Pancreas (tissue), 10 donors: ENCODE results near the gene FAM20C. TPM values are rescaled to one million over a fixed set of nuclear protein-coding genes. Genes with fewer than 3 reads are reported as not detected.
"Not testable (repeated sequence)": the region's sequence is repeated elsewhere in the genome, so short reads cannot be mapped to it uniquely, and the experiment has no call there.

Experiments
- ATAC-seq, 4 donors: fragments of 200-7000 bp; cut with Tn5 transposase; one replicate each; pipeline versions ENCODE4 v1.8.0 to v1.9.1; 2020; ENCODE audit warnings: mild to moderate bottlenecking in 4 of 4, moderate library complexity in 4 of 4
- DNase-seq, 6 donors: peaks; one replicate each; pipeline ENCODE4 v3.0.0-alpha.2; 2020
- FAIRE-seq: peaks from 2 replicates; lab custom pipeline; 2012; peaks lifted over from hg19 to GRCh38; lab: Jason Lieb, UNC
- H3K27ac ChIP-seq, 4 donors: fragments of 200-600 bp; sonication (generic); 1 replicate in 3 of 4; 2 replicates in 1 of 4; pipeline versions ENCODE4 v1.5.0 to v1.8.0; 2020
- H3K27me3 ChIP-seq, 4 donors: fragments of 200-600 bp; one replicate each; pipeline ENCODE4 v1.8.0; 2021
- H3K36me3 ChIP-seq, 3 donors: fragments of 200-600 bp; sonication (generic) in 1 of 3; one replicate each; pipeline versions ENCODE4 v1.5.0 to v1.8.0; 2020 to 2021
- H3K4me1 ChIP-seq, 3 donors: fragments of 200-600 bp; one replicate each; pipeline ENCODE4 v1.8.0; 2021
- H3K4me3 ChIP-seq, 4 donors: fragments of 200-600 bp; sonication (generic) in 2 of 4; one replicate each; pipeline versions ENCODE4 v1.5.0 to v1.8.0; 2020 to 2021
- H3K9me3 ChIP-seq, 4 donors: fragments of 200-600 bp; one replicate each; pipeline ENCODE4 v1.8.0; 2021
- WGBS, 2 donors: extraction: QIAGEN DNeasy Blood & Tissue Kit; methylation state at CpG; one replicate each; pipeline ENCODE4 v1.1.7; 2013; 5-methylcytosine and 5-hydroxymethylcytosine counted together
- intact Hi-C, 3 donors: fragments of 100-400 bp; cut with DNase I; formaldehyde crosslinking; loops; one replicate each; pipeline versions ENCODE4 v1.11.1 to v1.14.2; 2022
- polyA plus RNA-seq, 2 donors: library from polyadenylated mRNA; stranded (reverse); fragments of 200-250 nt; gene quantifications; one replicate each; pipeline ENCODE4 v1.2.3, GENCODE V29; 2013
- total RNA-seq, 6 donors: library from RNA; stranded (reverse); fragmentation: NEBNext Ultra II Directional in 4 of 6; extraction: Animal tissue kit (Norgen Biotek cat#: 25700) in 4 of 6; gene quantifications; one replicate each; pipeline versions ENCODE4 v1.2.1 to v1.2.4, GENCODE V29; 2021 to 2023
- TF ChIP-seq, protein P1 (sequence below), 4 donors: fragments of 200-600 bp; sonication (generic) in 3 of 4; IDR thresholded peaks; one replicate each; pipeline versions ENCODE4 v1.5.0 to v1.8.0; 2021; ENCODE audit warnings: antibody characterized with exemption in 4 of 4
- donor health status: healthy with polysubstance abuse.
- donor health status: DM: no; HTN: no; CAD: no; lungs with moderate emphysema.
- donor health status: DM: no; HTN: no; CAD: no.
- donor health status: control.
- donor health status: control.
- donor health status: Bipolar disorder and iron deficiency.
- donor health status: DM: yes; HTN: yes; CAD: no.
- donor health status: DM: no; HTN: no; CAD: no.
- donor health status: DM: no; HTN: no; CAD: no.
- donor health status: DM: yes; HTN: yes; CAD: no.

FAM20C gene
- total and polyA plus RNA-seq, 8 donors = 8.9 to 43.1 (median 13.4) TPM

DNA sequence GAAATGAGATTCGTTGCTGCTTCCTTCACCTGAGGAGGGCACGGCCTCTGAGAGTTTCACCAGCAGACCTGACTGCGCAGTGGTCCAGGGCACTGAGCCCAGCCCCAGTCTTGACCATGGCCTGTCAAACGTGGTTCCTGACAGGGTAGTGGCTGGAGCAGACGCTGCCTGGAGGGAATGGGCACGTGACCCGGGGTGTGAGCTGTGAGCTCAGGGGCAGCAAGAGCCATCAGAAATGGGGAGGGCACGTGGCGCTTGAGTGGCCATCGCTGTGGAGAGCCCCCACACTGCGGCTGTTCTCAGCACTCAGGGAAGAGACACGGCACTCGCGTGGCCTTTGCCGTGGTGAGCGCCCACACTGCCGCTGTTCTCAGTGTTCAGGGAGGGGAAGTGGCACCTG is 12.0 kb downstream of the FAM20C start:
- Histone ChIP-seq H3K4me3 (no peak overlapping the region), H3K36me3 (peaks cover 0 to under 1% (median 0%) of the 10 kb centered on the region in 3 donors), H3K27ac (no peak overlapping the region), H3K27me3 (no peaks in the 10 kb centered on the region), H3K9me3 (no peaks in the 10 kb centered on the region), H3K4me1 (no peaks in the 10 kb centered on the region)
- intact Hi-C loops = no loop called here
- WGBS, 2 donors = 93 to 98% methylated on average over 17 of the region's 17 CpGs
- FAIRE-seq (no peak), ATAC-seq (no peak), DNase-seq (no peak)
- TF ChIP-seq, protein P1, sequence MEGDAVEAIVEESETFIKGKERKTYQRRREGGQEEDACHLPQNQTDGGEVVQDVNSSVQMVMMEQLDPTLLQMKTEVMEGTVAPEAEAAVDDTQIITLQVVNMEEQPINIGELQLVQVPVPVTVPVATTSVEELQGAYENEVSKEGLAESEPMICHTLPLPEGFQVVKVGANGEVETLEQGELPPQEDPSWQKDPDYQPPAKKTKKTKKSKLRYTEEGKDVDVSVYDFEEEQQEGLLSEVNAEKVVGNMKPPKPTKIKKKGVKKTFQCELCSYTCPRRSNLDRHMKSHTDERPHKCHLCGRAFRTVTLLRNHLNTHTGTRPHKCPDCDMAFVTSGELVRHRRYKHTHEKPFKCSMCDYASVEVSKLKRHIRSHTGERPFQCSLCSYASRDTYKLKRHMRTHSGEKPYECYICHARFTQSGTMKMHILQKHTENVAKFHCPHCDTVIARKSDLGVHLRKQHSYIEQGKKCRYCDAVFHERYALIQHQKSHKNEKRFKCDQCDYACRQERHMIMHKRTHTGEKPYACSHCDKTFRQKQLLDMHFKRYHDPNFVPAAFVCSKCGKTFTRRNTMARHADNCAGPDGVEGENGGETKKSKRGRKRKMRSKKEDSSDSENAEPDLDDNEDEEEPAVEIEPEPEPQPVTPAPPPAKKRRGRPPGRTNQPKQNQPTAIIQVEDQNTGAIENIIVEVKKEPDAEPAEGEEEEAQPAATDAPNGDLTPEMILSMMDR (IDR thresholded peaks at IDR 0.05) = no peak

DNA sequence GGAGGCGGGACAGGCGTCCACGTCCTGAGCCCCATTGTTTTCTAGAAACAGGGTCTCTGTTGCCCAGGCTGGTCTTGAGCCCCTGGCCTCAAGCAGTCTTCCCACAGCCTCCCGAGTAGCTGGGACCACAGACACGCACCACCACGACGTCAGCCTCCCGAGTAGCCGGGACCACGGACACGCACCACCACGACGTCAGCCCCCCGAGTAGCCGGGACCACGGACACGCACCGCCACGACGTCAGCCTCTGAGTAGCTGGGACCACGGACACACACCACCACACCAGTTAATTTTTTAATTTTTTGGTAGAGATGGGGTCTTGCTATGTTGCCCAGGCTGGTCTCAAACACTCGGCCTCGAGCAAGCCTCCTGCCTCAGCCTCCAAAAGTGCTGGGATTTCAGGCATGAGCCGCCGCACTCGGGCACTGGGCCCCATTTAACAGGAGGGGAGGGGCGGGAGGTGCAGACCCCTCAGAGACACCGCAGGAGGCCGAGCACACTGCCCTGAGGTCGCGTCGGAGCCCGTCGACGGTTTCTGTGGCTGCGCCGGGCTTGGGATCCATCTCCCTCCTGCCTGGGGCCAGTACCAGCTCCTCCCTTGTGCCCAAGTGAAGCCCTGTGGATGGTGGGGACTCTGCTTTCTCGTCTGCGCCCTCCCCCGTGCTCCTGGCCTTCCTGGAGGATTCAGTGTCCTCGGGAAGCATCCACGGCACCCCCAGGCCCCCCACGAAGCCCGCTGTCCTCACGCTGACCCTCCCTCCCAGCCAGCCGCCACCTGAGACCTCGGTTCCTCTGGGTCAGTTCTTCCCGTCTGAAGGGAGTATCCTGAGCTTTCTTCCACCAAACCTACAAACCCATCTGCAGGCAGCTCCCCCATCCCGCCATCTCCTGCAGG is 13.0 kb downstream of the FAM20C start:
- DNase-seq = no peak
- TF ChIP-seq, protein P1 (IDR thresholded peaks at IDR 0.05) = no peak
- peak in 2 of 4 donors; percentile 23 to 29 for ATAC-seq
- no peak overlapping the region for H3K4me3 ChIP-seq
- no peaks in the 10 kb centered on the region for H3K27me3 ChIP-seq
- peaks cover 0 to 4% (median 0%) of the 10 kb centered on the region in 3 donors for H3K36me3 ChIP-seq
- intact Hi-C loops = no loop called here
- no peak overlapping the region for H3K27ac ChIP-seq
- H3K4me1 ChIP-seq = no peaks in the 10 kb centered on the region
- no peak for FAIRE-seq
- WGBS, 2 donors = 96 to 98% methylated on average over 49 of the region's 49 CpGs
- H3K9me3 ChIP-seq = no peaks in the 10 kb centered on the region

DNA sequence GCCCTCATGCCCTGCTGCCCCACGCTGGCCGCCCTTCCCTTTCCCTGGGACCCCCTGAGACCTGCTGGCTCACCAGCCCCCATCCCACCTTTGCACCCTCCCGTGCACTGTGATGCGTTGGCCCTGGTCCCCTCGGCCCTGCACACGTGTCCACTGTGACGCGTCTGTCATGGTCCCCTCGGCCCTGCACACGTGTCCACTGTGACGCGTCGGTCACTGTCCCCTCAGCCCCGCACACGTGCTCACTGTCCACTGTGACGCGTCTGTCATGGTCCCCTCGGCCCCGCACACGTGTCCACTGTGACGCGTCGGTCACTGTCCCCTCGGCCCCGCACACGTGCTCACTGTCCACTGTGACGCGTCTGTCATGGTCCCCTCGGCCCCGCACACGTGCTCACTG is 14.0 kb downstream of the FAM20C start:
- H3K27me3 ChIP-seq, H3K27ac ChIP-seq, H3K4me3 ChIP-seq, H3K36me3 ChIP-seq, H3K9me3 ChIP-seq, intact Hi-C loops, H3K4me1 ChIP-seq, ATAC-seq, FAIRE-seq: not testable (repeated sequence)
- DNase-seq = peak in 1 of 6 donors; percentile 63
- WGBS, 2 donors = 84 to 96% methylated on average over 31 of the region's 31 CpGs

DNA sequence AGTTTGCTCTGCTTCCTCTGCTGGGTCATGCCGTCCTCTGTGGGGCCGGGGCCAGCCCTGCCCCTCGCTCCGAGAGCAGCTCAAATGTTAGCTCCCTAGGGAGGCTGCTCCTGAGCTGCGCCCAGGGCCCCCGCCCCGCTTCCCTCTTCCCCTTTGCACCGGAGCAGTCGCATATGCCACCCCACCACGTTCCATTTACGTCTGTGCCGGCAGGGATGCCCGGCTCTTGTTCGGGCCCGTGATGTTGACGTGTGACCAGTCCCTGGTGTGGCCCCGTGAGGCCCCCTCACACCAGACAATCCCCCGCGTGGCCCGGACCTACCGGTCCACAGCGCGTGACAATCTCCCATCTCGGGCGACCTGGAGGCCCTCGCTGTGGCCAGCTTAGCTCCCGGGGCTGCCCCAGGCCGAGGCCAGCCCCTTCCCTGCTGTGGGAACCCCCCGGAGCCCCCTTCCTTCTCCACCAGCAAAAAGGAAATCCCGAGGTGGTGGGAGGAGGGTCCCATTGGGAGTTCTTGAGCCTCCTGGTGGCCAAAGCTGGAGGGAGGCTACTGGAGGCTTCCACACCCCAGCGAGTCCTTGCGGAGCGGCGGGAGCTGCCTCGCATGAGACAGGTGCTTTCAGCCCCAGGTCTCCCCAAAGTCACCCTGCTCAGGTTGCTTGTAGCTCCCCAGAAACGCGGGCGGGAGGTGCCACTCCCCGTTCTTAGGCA is 15.2 kb downstream of the FAM20C start:
- Histone ChIP-seq H3K27ac (no peak overlapping the region), H3K36me3 (peaks cover 0 to 4% (median 0%) of the 10 kb centered on the region in 3 donors), H3K9me3 (no peaks in the 10 kb centered on the region), H3K27me3 (no peaks in the 10 kb centered on the region), H3K4me3 (no peak overlapping the region), H3K4me1 (no peaks in the 10 kb centered on the region)
- FAIRE-seq (no peak), DNase-seq (no peak), ATAC-seq (peak in 1 of 4 donors; percentile 6)
- WGBS, 2 donors = 92 to 93% methylated on average over 39 of the region's 39 CpGs
- intact Hi-C loops = no loop called here
- TF ChIP-seq, protein P1 (IDR thresholded peaks at IDR 0.05) = no peak

DNA sequence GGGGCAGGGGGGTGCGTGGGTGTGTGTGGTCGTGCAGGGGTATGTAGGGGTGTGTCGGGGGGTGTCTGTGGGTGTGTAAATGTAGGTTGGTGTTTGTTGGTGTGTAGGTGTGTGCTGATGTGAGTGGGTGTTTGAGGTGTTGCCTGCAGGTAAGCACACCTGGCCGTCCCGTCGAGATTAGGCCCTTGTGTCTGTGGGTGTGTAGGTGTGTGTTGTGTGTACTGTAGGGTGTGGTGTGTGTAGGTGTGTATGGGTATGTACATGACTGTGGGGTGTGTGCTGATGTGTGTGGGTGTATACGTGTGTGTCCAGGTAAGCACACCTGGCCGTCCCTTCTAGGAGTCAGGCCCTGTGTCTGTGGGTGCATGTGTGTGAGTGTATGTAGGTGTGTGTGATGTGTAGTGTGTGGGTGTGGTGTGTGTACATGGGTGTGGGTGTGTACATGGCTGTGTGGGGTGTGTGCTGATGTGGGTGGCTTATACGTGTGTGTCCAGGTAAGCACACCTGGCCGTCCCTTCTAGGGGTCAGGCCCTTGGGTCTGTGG is 15.8 kb downstream of the FAM20C start:
- Histone ChIP-seq H3K27me3 (no peaks in the 10 kb centered on the region), H3K9me3 (no peaks in the 10 kb centered on the region), H3K27ac (no peak overlapping the region), H3K4me1 (no peaks in the 10 kb centered on the region), H3K4me3 (no peak overlapping the region), H3K36me3 (peaks cover 0 to 4% (median 0%) of the 10 kb centered on the region in 3 donors)
- DNase-seq (no peak), FAIRE-seq (no peak), ATAC-seq (no peak)
- 86 to 91% methylated on average over 8 to 10 of the region's 10 CpGs for WGBS, 2 donors
- TF ChIP-seq, protein P1 (IDR thresholded peaks at IDR 0.05) = no peak
- intact Hi-C loops = no loop called here
